Activated CD4-positive, alpha-beta T cell treated with anti-CD3 and anti-CD28 coated beads for 24 hours (primary cell): Measurements from ENCODE around the gene MAVS.
"Not testable (repeated sequence)": the region's sequence is repeated elsewhere in the genome, so short reads cannot be mapped to it uniquely, and the experiment has no call there.

Source experiments
- DNase-seq, 2 donors: peaks; one replicate each; pipeline ENCODE4 v3.0.0-alpha.2; 2020; ENCODE audit warnings: low read depth in 2 of 2

The MAVS gene

GRCh38 chr20:3888622-3889488, 42.2 kb downstream of the MAVS start, which contains the start of gene PANK2:
Gene PANK2, plus strand, starts transcription at chr20:3889387.
- peak; percentile 93 to 95 for DNase-seq

- DNase-seq, result peak; percentile 11 to 35
Observed at GRCh38 chr20:3889489-3890397, 43.1 kb downstream of the MAVS start.

GRCh38 chr20:3890398-3890751, 43.7 kb downstream of the MAVS start:
- DNase-seq, result no peak

GRCh38 chr20:3890999-3891929, 44.6 kb downstream of the MAVS start:
- no peak for DNase-seq

GRCh38 chr20:3894796-3895195, 48.2 kb downstream of the MAVS start:
- no peak for DNase-seq

GRCh38 chr20:3896302-3896701, 49.7 kb downstream of the MAVS start:
- DNase-seq, result no peak

- DNase-seq, result no peak
Observed at GRCh38 chr20:3896853-3897583, 50.4 kb downstream of the MAVS start.

- DNase-seq, result not testable (repeated sequence)
Observed at GRCh38 chr20:3898181-3898580, 51.5 kb downstream of the MAVS start.

GRCh38 chr20:3898639-3899038, 52.0 kb downstream of the MAVS start:
- DNase-seq, result no peak

GRCh38 chr20:3900187-3900604, 53.6 kb downstream of the MAVS start:
- DNase-seq, result no peak

- DNase-seq, result no peak
Observed at GRCh38 chr20:3901028-3901705, 54.5 kb downstream of the MAVS start.

GRCh38 chr20:3901706-3902440, 55.2 kb downstream of the MAVS start:
- no peak for DNase-seq

GRCh38 chr20:3902446-3902845, 55.8 kb downstream of the MAVS start:
- no peak for DNase-seq

- DNase-seq, result no peak
Observed at GRCh38 chr20:3904224-3904623, 57.6 kb downstream of the MAVS start.

GRCh38 chr20:3904857-3905256, 58.2 kb downstream of the MAVS start:
- DNase-seq, result no peak

GRCh38 chr20:3906744-3907721, 60.4 kb downstream of the MAVS start:
- DNase-seq, result peak in 1 of 2 donors; percentile 19

GRCh38 chr20:3908667-3909066, 62.0 kb downstream of the MAVS start:
- DNase-seq, result no peak

- no peak for DNase-seq
Observed at GRCh38 chr20:3909952-3910366, 63.3 kb downstream of the MAVS start.
